Activated CD8-positive, alpha-beta memory T cell treated with anti-CD3 and anti-CD28 coated beads for 36 hours (primary cell): ENCODE results near the gene SCG5. TPM values are rescaled to one million over a fixed set of nuclear protein-coding genes. Genes with fewer than 3 reads are reported as not detected.
"Not testable (repeated sequence)": the region's sequence is repeated elsewhere in the genome, so short reads cannot be mapped to it uniquely, and the experiment has no call there.

Source experiments
- CTCF ChIA-PET: fragments of 350-600 bp; sonication (Branson Sonifier 250); formaldehyde crosslinking; loops from one replicate; lab custom pipeline; 2021; ENCODE audit warnings: antibody characterized with exemption; lab: Charles Lee
- POLR2A ChIA-PET: fragments of 350-600 bp; sonication (Branson Sonifier 250); formaldehyde crosslinking; loops from one replicate; lab custom pipeline; 2021; ENCODE audit warnings: antibody characterized with exemption; lab: Charles Lee
- total RNA-seq, 2 experiments: library from RNA; stranded (reverse); gene quantifications; one replicate each; pipeline ENCODE4 v1.2.3, GENCODE V29; 2021

The SCG5 gene, protein sequence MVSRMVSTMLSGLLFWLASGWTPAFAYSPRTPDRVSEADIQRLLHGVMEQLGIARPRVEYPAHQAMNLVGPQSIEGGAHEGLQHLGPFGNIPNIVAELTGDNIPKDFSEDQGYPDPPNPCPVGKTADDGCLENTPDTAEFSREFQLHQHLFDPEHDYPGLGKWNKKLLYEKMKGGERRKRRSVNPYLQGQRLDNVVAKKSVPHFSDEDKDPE
- total RNA-seq, result under 1 TPM; 0.70 to 0.71 TPM

DNA sequence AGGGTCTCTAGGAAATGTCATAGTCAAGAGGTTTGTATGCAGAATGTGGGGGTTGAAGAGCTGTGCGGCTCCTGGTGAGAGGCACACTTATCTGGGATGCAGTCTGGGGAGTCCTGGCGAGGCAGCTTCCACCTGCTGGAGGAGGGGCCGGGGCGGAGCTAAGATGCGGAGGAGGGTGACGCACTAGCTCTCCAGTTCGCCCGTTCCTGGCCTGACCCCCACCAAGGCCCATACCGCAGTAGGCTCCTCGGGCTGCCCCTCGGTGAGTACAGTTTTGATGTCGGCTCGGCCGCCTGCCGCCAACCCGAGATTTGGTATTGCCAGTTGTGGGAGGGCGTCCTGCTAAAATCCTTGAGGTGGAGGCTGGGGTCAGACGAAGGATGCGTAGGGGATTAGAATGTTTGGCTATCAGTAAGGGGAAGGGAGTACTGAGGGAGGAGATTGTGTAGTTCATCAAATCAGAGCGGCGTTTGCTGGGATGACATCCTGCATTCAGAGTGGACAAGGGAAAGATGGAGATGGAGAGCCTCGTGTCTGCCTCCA lies at the start of gene SCG5:
Gene SCG5, plus strand, starts transcription at position 194 of the 543 bp plus-strand sequence. CDS start 1,883 bp downstream, outside the sequence.
- ChIA-PET POLR2A (no interaction called here), CTCF (no interaction called here)

DNA sequence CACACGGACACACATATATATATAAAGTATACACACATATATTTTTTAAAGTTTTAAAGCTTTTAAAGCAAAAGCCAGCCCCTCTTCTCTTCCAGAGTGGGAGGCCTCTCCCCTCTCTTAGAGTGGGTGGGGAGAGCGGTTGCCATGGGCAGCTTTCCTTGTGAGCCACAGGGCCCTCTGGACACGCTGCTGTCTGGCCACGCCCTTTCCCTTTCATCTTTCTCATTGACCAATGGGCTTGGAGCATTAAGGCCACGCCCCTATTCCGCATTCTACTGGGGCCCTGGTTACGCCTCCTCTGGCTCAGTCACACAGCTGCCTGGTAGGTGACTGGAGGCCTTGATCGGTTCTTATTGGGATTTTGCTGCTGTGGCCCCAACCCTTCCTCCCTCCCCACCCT lies 48.4 kb upstream of the SCG5 start, which contains the start of gene GOLGA8N:
Gene GOLGA8N, plus strand, starts transcription at position 306 of the 400 bp plus-strand sequence.
- POLR2A ChIA-PET, CTCF ChIA-PET: not testable (repeated sequence)

DNA sequence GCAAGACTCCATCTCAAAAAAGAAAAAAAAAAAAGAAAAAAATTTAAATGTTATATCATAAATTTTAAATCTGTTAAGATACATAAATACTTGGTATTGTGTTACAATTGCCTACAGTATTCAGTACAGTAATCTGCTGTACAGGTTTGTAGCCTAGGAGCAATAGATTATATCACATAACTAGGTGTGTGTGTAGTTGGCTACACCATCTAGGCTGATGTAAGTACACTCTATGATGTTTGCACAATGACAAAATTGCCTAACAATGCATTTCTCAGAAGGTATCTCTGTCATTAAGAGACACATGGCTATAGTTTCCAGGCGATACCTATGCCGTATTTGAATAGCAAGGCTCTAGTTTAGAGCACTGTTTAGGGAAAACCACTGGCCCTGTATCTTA lies 32.0 kb upstream of the SCG5 start:
- CTCF ChIA-PET, POLR2A ChIA-PET: not testable (repeated sequence)

DNA sequence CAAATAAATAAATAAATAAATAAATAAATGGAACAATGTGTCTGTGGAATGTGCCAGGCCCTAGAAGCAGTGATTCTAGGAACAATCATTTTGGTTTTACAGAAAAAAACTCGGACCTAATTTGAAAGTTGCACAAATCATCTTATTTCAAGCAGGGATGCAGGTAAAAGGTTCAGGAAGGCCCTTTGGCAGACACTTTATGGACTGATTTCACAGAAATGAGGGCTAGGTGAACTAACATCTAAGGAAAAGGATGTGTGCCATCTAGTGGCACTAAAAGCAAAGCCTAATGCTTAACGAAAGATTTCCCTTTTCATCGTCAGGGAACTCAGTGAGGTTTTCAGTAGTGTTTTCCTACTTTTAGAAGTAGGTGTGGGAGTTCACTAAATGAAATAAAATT lies 30.8 kb upstream of the SCG5 start:
- CTCF ChIA-PET, POLR2A ChIA-PET: not testable (repeated sequence)

DNA sequence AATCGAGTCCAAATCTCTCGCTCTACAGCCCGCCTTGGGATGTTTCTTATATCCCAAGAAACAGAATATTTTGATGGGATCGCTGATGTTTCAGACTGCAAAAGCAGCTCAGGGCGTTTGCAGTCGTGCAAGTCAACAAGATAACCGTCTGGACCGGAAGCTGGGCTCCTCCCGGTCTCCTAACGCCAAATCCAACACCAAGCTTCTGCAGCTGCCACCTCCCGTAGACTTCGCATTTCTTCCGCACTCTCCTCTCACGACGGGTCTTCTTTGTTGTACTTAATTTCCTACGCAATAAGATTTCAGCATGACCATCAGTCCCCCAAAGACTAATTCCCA lies 26.8 kb upstream of the SCG5 start:
- POLR2A ChIA-PET, result not testable (repeated sequence)

DNA sequence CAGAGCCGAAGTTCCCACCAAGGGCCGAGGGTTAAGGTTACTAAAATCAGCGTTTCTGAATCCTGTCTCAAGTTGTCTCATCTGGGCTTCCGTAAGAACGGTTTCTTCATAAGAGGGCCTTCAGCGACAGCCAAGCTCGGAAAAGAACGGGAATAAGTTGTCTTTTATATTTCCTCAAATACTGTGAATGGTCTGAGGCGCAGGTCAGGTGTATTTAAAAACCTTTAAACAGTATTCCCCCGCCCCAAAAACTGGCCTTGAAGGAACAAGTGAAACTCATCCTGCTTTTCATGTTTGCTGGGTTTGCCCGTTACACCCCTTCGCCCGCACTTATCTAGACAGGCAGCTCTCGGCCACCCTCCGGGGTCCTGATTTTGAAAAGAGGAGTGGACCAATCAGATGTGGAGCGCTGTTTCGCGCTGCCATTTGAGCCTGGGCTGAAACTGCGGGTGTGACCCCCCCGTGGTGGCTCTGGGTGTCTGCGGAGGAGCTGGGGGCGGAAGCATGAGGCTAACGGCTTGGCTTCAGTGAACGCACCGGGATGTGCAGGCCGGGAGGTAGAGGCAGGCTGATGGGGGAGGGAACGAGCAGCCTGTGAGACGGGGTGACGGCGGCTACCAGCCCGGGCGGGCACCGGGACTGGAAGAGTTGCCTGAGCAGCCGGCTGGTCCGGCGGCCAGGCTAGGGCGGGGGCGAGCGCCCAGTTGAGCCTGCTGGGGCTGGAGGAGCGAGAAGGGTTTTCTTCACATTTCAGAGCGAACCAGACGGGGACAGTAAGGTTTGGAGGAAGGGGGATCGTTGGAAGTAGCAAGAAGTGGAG lies 26.2 kb upstream of the SCG5 start, which contains the start of gene ARHGAP11A:
Gene ARHGAP11A, plus strand, starts transcription at position 454 of the 820 bp plus-strand sequence. CDS start 708 bp downstream, outside the sequence.
- POLR2A ChIA-PET, result not testable (repeated sequence)

More for the DNA sequence above, 26.8 kb upstream of the SCG5 start:
- CTCF ChIA-PET, result not testable (repeated sequence)

DNA sequence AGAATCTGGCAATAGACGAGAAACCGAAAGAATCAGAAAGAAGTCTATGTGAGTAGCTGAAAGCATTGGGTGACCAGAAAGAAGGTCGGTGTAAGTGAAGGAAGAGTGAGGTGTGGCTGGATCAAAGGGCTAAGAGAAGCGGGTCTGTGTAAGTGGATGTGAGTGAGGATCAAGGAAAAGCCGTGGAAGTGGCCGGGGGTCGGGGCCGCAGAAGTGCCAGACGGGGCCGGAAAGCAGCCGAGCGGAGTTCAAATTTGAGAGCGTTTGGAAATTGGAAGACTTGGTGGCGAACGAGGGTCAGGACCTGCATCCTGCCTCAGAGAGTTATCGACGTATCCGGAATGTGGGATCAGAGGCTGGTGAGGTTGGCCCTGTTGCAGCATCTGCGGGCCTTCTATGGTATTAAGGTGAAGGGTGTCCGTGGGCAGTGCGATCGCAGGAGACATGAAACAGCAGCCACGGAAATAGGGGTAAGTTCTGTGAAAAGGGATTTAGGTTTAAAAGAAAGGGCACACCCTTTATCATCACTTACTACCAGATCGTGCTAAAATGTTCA lies 25.6 kb upstream of the SCG5 start:
- CTCF ChIA-PET, POLR2A ChIA-PET: not testable (repeated sequence)

More for the DNA sequence above, 26.2 kb upstream of the SCG5 start, which contains the start of gene ARHGAP11A:
- CTCF ChIA-PET, result not testable (repeated sequence)

DNA sequence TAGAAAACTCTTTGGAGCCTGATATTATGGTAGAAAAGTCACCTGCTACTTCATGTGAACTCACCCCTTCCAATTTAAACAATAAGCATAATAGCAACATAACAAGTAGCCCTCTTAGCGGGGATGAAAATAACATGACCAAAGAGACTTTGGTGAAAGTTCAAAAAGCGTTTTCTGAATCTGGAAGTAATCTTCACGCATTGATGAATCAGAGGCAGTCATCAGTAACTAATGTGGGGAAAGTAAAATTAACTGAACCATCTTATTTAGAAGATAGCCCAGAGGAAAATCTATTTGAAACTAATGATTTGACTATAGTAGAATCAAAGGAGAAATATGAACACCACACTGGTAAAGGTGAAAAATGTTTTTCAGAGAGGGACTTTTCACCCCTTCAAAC lies 5.1 kb upstream of the SCG5 start:
- POLR2A ChIA-PET, result no interaction called here
- CTCF ChIA-PET, result no interaction called here

DNA sequence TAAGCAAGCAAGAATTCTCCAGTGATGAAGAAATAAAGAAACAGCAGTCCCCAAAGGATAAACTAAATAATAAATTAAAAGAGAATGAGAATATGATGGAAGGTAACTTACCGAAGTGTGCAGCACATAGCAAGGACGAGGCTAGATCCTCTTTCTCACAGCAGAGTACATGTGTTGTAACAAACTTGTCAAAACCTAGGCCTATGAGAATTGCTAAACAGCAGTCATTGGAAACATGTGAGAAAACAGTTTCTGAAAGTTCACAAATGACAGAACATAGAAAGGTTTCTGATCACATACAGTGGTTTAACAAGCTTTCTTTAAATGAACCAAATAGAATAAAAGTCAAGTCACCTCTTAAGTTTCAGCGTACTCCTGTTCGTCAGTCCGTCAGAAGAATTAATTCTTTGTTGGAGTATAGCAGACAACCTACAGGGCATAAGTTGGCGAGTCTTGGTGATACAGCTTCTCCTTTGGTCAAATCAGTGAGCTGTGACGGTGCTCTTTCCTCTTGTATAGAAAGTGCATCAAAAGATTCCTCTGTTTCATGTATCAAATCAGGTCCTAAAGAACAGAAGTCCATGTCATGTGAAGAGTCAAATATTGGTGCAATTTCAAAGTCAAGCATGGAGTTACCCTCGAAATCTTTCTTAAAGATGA lies 4.5 kb upstream of the SCG5 start:
- CTCF ChIA-PET, result no interaction called here
- POLR2A ChIA-PET, result no interaction called here

DNA sequence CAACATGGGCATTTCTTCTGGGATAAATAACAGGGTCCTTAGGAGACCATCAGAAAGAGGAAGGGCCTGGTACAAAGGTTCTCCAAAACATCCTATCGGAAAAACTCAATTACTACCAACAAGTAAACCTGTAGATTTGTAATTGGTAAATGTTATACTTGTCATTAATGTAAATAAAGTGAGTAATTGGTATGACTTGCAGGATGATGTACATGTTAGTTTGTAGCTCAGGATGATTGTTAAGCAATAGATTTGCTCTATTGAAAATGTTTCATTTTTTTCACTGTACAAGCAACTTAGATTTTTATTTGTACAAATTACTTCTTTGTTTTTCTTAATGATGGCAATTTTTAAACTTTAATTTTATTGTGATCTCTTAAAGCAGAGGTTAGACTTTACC lies 3.8 kb upstream of the SCG5 start:
- ChIA-PET POLR2A (no interaction called here), CTCF (no interaction called here)

DNA sequence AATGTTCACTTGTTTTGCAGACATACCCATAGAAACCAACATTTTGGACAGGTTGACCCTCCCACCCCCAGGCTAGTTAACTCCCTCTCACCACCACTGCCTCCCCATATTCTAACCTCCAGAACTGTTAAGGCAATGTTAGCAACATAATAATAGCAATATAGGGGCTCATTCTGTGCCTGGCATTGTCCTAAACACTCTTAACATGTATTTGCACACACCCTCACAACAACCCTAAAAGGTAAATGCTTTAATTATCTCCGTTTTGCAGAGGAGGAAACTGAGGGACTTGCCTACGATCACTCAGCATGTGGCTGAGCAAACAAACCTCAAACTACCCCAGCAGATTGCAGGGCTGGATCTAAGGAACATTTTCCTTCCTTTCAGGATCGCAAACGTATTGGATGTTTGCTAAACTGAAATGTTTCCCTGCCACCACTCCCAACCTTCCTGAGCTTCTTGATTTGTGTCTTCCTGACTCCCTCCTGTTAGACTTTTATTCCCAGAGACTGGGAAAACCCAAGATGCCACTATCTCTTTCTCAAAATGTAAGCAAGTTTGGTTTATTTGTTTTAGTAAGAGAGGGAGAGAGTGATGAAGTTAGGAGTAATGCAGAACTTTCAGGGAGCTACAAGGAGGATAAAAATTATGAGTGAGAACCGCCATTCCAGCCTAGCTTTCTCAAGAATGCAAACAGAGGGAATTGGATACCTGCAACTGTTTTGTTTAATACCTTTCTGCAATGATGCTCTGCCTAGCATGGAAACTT lies 1.3 kb downstream of the SCG5 start:
- ChIA-PET POLR2A (interaction anchor here (0.6 kb wide), 1 partner anchor 20 kb away, joined by 4 read pairs; no protein-coding TSS in a partner anchor), CTCF (no interaction called here)

DNA sequence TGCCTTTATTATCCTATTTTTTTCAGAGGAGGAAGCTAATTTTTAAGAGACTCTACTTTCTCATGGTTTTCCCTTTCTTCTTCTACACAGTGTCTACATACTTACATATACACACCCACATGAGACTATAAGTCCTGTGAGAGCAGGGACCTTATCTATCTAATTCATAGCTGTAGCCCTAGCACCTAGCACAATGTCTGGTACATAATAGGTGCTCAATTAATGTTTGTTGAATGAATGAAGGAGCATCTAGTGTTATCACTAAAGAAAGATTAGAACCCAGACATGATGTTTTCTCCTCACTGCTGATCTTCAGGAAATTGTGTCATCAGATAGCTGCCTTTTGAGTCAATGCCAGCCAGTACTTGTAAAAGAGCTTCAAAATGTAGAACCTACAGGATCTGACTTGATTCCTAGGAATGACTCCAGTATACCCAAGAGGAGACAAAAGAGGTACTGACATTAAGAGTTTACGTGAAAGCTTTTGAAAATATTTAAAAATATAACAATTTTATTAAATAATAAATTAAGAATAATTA lies 2.5 kb downstream of the SCG5 start:
- POLR2A ChIA-PET, result no interaction called here
- CTCF ChIA-PET, result no interaction called here

DNA sequence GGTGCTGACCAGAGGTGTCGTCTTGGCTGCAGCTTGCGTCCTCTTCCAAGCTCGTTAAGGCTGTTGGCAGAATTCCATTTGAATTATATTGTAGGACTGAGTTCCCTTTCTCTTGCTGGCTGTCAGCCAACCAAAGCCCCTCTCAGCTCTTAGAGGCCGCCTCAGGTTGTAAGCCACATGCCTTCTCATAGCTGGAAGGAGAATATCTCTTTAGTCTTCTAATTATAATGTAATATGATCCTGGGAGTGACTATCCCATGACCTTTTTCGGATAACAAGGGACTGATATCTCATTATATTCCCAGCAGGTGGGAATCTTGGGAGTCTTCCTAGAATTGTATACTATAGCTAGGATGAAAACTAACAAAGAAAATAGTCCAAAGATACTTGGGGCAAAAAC lies 4.8 kb downstream of the SCG5 start:
- ChIA-PET CTCF (no interaction called here), POLR2A (no interaction called here)

DNA sequence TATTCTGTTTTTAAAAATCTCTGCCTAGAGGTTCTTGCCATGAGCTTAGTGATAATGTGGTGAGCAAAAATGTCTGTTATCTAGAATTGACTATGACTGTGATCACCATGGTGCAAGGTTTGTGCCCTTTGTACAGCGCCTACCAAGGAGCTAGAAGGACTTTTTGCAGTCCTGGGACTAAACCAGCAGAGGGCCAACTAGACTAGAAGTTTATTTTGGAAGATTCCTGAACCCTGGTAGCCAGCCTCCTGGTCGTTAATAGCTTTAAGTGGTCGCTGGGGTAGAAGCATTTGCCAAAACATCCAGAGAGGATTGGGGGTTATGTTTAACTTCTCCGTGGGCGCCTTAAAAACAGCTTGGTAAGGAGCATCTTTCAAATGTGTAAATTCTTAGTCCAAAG lies 7.8 kb downstream of the SCG5 start:
- ChIA-PET POLR2A (no interaction called here), CTCF (interaction anchor here (0.6 to 1.7 kb wide), 3 partner anchors 11 to 32 kb away, joined by 3 to 5 read pairs (median 5); no protein-coding TSS in a partner anchor)

DNA sequence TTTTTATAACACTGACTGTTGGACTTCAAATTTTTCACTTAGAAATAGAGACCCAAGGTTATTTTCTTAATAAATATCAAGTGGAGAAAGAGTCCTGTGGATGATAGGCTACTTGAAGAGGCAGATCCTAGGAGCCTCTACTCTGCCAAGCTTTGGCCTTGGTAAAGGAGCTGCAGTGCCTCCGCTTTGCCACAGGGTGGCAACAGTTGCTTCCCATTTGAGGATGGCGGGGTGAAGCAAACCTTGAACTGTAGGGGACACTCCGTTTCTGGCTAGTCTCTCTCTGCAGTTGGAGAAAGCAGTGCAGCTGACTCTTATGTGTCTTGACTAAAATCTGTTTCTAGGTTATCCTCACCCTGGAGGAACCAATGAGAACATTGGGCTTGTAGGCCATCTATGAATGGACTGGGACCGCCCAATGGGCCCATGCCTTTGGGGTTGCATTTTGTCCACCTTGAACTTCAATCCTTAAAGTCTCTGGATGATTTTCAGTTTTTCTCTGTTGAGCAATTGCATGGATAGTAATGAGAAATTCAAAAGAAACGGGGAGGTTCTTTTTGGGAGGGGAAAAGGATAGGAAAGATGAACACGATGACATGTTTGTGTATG lies 9.8 kb downstream of the SCG5 start:
- ChIA-PET CTCF (no interaction called here), POLR2A (no interaction called here)

DNA sequence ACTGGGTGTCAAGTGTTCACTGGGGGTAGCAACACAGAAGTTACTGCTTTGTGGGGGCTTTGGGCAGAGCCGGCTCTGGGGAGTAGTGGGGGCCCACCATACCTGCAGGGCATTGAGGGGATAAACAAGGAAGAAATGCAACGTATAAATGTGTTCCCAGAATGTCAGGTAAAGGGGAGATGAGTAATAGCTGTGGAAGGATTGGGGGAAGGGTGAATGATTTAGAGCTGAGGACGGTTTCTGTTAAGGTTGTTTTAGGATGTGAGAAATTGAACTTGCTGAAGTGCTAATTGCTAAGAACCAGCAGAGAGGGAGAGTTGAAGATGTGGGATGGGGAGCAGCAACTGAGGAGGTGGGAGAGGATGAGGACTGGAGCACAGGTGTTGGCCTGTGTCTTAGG lies 10.7 kb downstream of the SCG5 start:
- POLR2A ChIA-PET, result no interaction called here
- CTCF ChIA-PET, result no interaction called here

DNA sequence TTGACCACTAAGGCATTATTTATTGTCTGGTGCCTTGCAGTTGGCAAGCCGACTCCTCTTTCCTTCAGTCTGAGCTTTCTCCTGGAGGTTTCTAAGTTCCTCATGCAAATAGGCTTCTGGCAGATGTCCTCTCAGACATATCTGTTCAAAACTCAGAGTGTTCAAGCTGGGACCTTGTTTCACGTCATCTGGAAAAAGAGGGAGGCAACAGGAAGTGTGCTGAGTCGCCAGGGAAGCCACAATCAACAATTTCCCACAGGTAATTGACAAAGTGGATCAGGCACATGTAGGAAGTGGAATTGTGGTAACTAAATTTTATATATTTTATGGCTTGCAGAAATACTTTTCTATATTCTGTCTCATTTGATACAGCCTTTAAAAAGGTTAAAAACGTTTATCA lies 14.6 kb downstream of the SCG5 start:
- ChIA-PET CTCF (no interaction called here), POLR2A (no interaction called here)

DNA sequence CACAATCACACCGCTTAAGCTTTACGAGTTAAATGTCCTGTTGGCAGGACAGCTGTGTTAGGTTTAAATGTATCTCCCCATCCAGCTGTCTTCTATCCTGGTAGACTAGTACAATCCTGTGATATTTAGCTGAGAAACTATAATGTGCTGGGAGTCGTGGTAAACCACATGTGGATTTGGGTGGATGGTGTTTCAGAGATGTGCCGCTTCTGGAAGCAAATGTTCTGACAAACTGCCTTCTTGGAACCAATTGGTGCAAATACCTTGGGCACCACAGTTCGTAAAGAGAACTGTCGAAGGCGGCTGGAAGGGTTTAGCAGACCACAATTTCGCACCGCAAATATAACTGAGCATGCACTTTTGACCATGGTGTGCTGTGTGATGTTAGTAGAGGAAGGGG lies 15.0 kb downstream of the SCG5 start:
- ChIA-PET CTCF (no interaction called here), POLR2A (no interaction called here)
